HG02840 (cell line): ENCODE results near the gene ICE1.
"Not testable (repeated sequence)": the region's sequence is repeated elsewhere in the genome, so short reads cannot be mapped to it uniquely, and the experiment has no call there.

Experiments used
- ATAC-seq: cut with Tn5 transposase; IDR thresholded peaks from one replicate; pipeline ENCODE4 v1.9.1; 2021; ENCODE audit warnings: mild to moderate bottlenecking, moderate library complexity, moderate number of reproducible peaks; ENCODE audit not compliant: unreplicated experiment, low FRiP score

ICE1 gene

GRCh38 chr5:5421961-5422818 is at the start of gene ICE1:
ICE1 (plus strand) TSS chr5:5422677; CDS start chr5:5422916, 239 bp downstream.
- peak; percentile 86 for ATAC-seq

- ATAC-seq: no peak
Measured at GRCh38 chr5:5372930-5373329, 49.5 kb upstream of the ICE1 start.

GRCh38 chr5:5373351-5373989 is 49.0 kb upstream of the ICE1 start:
- no peak for ATAC-seq

GRCh38 chr5:5374009-5374715 is 48.3 kb upstream of the ICE1 start:
- no peak for ATAC-seq

- no peak for ATAC-seq
Measured at GRCh38 chr5:5377780-5378179, 44.7 kb upstream of the ICE1 start.

- no peak for ATAC-seq
Measured at GRCh38 chr5:5378531-5378930, 43.9 kb upstream of the ICE1 start.

GRCh38 chr5:5380298-5380697 is 42.2 kb upstream of the ICE1 start:
- ATAC-seq: no peak

- ATAC-seq: no peak
Measured at GRCh38 chr5:5381310-5381913, 41.1 kb upstream of the ICE1 start.

- ATAC-seq: no peak
Measured at GRCh38 chr5:5383461-5383860, 39.0 kb upstream of the ICE1 start.

GRCh38 chr5:5384660-5385330 is 37.7 kb upstream of the ICE1 start:
- ATAC-seq: no peak

- no peak for ATAC-seq
Measured at GRCh38 chr5:5385331-5385662, 37.2 kb upstream of the ICE1 start.

GRCh38 chr5:5386329-5386728 is 36.1 kb upstream of the ICE1 start:
- ATAC-seq: no peak

- no peak for ATAC-seq
Measured at GRCh38 chr5:5387192-5387591, 35.3 kb upstream of the ICE1 start.

- ATAC-seq: no peak
Measured at GRCh38 chr5:5387777-5388176, 34.7 kb upstream of the ICE1 start.

- ATAC-seq: not testable (repeated sequence)
Measured at GRCh38 chr5:5390121-5390869, 32.2 kb upstream of the ICE1 start.

- ATAC-seq: not testable (repeated sequence)
Measured at GRCh38 chr5:5392504-5392903, 30.0 kb upstream of the ICE1 start.

GRCh38 chr5:5394384-5394986 is 28.0 kb upstream of the ICE1 start:
- not testable (repeated sequence) for ATAC-seq

- ATAC-seq: not testable (repeated sequence)
Measured at GRCh38 chr5:5395093-5395492, 27.4 kb upstream of the ICE1 start.

- no peak for ATAC-seq
Measured at GRCh38 chr5:5398071-5398470, 24.4 kb upstream of the ICE1 start.
